ENCODE results near the gene MAP2K7.

DNA sequence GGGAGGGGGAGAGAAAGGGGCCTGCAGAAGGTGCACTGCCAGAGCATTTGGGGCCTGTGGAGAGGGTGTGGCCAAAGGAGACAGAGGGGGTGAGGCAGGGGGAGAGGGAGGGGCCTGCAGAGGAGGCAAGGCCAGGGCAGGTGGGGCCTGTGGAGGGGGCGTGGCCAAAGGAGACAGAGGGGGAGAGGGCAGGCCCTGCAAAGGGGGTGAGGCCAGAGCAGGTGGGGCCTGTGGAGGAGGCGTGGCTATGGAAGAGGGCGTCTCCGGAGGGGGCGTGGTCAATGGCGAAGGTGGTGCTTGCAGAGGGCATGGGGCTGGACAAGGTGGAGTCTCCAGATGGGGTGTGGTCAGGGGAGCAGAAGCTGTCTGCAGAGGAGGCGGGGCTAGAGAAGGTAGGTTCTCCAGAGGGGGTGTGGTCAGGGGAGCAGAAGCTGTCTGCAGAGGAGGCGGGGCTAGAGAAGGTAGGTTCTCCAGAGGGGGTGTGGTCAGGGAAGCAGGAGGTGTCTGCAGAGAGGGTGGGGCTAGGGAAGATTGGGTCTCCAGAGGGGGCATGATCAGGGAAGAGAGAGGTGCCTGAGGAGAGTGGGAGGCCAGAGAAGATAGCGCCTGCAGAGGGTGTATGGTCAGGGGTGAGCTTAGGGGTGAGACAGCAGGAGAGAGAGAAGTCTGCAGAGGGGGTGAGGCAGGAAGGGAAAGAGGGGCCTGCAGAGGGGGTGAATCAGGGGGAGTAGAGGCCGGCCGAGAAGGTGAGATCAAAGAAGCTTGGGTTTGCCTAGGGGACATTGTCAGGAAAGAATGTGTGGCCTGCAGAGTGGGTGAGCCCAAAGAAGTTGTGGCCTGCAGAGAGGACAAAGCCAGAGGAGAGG is 32.9 kb upstream of the MAP2K7 start:
- TF ChIP-seq, protein P1, sequence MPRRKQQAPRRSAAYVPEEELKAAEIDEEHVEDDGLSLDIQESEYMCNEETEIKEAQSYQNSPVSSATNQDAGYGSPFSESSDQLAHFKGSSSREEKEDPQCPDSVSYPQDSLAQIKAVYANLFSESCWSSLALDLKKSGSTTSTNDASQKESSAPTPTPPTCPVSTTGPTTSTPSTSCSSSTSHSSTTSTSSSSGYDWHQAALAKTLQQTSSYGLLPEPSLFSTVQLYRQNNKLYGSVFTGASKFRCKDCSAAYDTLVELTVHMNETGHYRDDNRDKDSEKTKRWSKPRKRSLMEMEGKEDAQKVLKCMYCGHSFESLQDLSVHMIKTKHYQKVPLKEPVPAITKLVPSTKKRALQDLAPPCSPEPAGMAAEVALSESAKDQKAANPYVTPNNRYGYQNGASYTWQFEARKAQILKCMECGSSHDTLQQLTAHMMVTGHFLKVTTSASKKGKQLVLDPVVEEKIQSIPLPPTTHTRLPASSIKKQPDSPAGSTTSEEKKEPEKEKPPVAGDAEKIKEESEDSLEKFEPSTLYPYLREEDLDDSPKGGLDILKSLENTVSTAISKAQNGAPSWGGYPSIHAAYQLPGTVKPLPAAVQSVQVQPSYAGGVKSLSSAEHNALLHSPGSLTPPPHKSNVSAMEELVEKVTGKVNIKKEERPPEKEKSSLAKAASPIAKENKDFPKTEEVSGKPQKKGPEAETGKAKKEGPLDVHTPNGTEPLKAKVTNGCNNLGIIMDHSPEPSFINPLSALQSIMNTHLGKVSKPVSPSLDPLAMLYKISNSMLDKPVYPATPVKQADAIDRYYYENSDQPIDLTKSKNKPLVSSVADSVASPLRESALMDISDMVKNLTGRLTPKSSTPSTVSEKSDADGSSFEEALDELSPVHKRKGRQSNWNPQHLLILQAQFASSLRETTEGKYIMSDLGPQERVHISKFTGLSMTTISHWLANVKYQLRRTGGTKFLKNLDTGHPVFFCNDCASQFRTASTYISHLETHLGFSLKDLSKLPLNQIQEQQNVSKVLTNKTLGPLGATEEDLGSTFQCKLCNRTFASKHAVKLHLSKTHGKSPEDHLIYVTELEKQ (tag by site-specific recombination; IDR thresholded peaks at IDR 0.05; ENCODE audit: borderline replicate concordance): no peak
- TF ChIP-seq, protein P2, sequence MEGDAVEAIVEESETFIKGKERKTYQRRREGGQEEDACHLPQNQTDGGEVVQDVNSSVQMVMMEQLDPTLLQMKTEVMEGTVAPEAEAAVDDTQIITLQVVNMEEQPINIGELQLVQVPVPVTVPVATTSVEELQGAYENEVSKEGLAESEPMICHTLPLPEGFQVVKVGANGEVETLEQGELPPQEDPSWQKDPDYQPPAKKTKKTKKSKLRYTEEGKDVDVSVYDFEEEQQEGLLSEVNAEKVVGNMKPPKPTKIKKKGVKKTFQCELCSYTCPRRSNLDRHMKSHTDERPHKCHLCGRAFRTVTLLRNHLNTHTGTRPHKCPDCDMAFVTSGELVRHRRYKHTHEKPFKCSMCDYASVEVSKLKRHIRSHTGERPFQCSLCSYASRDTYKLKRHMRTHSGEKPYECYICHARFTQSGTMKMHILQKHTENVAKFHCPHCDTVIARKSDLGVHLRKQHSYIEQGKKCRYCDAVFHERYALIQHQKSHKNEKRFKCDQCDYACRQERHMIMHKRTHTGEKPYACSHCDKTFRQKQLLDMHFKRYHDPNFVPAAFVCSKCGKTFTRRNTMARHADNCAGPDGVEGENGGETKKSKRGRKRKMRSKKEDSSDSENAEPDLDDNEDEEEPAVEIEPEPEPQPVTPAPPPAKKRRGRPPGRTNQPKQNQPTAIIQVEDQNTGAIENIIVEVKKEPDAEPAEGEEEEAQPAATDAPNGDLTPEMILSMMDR (tag by site-specific recombination; IDR thresholded peaks at IDR 0.05): no peak
- no peak for TF ChIP-seq YY1 (tag by site-specific recombination; IDR thresholded peaks at IDR 0.05)

All from HEK293 (cell line).